SH-SY5Y (cell line): Measurements from ENCODE around the gene MBNL2.

Source experiments
- GATA2 ChIP-seq: IDR thresholded peaks from 2 replicates; pipeline ENCODE4 v1.6.1; 2011; ENCODE audit warnings: mild to moderate bottlenecking, low read depth, low read length
- GATA3 ChIP-seq: IDR thresholded peaks from 2 replicates; pipeline ENCODE4 v1.6.1; 2011; ENCODE audit warnings: low read depth, mild to moderate bottlenecking, low read length, moderate library complexity

The MBNL2 gene

GRCh38 chr13:97386801-97387484 is 164.8 kb downstream of the MBNL2 start:
- no peak for TF ChIP-seq GATA3

- TF ChIP-seq GATA3: no peak
- TF ChIP-seq GATA2: no peak
Observed at GRCh38 chr13:97387485-97387839, 165.3 kb downstream of the MBNL2 start.

- TF ChIP-seq GATA3 (no peak), GATA2 (no peak)
Observed at GRCh38 chr13:97387890-97388289, 165.8 kb downstream of the MBNL2 start.

- peak; percentile 38; the same call in 1 of the 2 replicates for TF ChIP-seq GATA2
- no peak; the same call in 1 of the 2 replicates for TF ChIP-seq GATA3
Observed at GRCh38 chr13:97388373-97388772, 166.2 kb downstream of the MBNL2 start.

GRCh38 chr13:97390941-97391600 is 168.9 kb downstream of the MBNL2 start:
- TF ChIP-seq GATA3 (no peak), GATA2 (no peak)

GRCh38 chr13:97392020-97392419 is 169.9 kb downstream of the MBNL2 start:
- TF ChIP-seq GATA3 (no peak), GATA2 (no peak)

GRCh38 chr13:97394542-97394941 is 172.4 kb downstream of the MBNL2 start:
- TF ChIP-seq GATA2 (no peak), GATA3 (no peak)

- TF ChIP-seq GATA2: no peak
- no peak for TF ChIP-seq GATA3
Observed at GRCh38 chr13:97395447-97396136, 173.5 kb downstream of the MBNL2 start.

- TF ChIP-seq GATA2 (no peak), GATA3 (no peak)
Observed at GRCh38 chr13:97397267-97397666, 175.1 kb downstream of the MBNL2 start.

- TF ChIP-seq GATA3 (no peak), GATA2 (no peak)
Observed at GRCh38 chr13:97401421-97401820, 179.3 kb downstream of the MBNL2 start.

- TF ChIP-seq GATA2: no peak
Observed at GRCh38 chr13:97403893-97404750, 182.0 kb downstream of the MBNL2 start.

GRCh38 chr13:97407540-97407939 is 185.4 kb downstream of the MBNL2 start:
- TF ChIP-seq GATA3: no peak

- no peak for TF ChIP-seq GATA2
- no peak for TF ChIP-seq GATA3
Observed at GRCh38 chr13:97408938-97409337, 186.8 kb downstream of the MBNL2 start.

- TF ChIP-seq GATA2: no peak
- TF ChIP-seq GATA3: no peak
Observed at GRCh38 chr13:97411984-97412383, 189.9 kb downstream of the MBNL2 start.
